Measurements from ENCODE around the gene FBXW11. TPM values are rescaled to one million over a fixed set of nuclear protein-coding genes. Genes with fewer than 3 reads are reported as not detected.
"Not testable (repeated sequence)": the region's sequence is repeated elsewhere in the genome, so short reads cannot be mapped to it uniquely, and the experiment has no call there.

FBXW11 gene
- total RNA-seq, 2 experiments from 2014 or later, result 35.4 to 37.7 TPM

- H3K9me3 Mint-ChIP-seq, result peaks cover 1% of the 10 kb centered on the region
- no peak for ATAC-seq (ENCODE audit: low read depth)
- H3K4me3 Mint-ChIP-seq, result no peak overlapping the region
- peak overlapping the region; percentile 16 for H3K27ac Mint-ChIP-seq
- peaks cover 47% of the 10 kb centered on the region for H3K36me3 Mint-ChIP-seq
- no peak for DNase-seq
- POLR2A ChIA-PET, result no interaction called here
- no peaks in the 10 kb centered on the region for H3K27me3 Mint-ChIP-seq
- peaks cover 16% of the 10 kb centered on the region for H3K4me1 Mint-ChIP-seq
These were observed 16.3 kb downstream of the FBXW11 start for GRCh38 chr5:171989946-171990712.

GRCh38 chr5:171989276-171989675 lies 17.2 kb downstream of the FBXW11 start:
- no peak for DNase-seq
- ATAC-seq (ENCODE audit: low read depth), result no peak

GRCh38 chr5:171986772-171987171 lies 19.7 kb downstream of the FBXW11 start:
- Mint-ChIP-seq H3K4me3 (no peak overlapping the region), H3K9me3 (peaks cover 2% of the 10 kb centered on the region), H3K36me3 (peaks cover 46% of the 10 kb centered on the region), H3K4me1 (peaks cover 21% of the 10 kb centered on the region), H3K27ac (peak overlapping the region; percentile 47), H3K27me3 (no peaks in the 10 kb centered on the region)
- ATAC-seq (ENCODE audit: low read depth), result no peak
- POLR2A ChIA-PET, result interaction anchor here (1.9 kb wide), 1 partner anchor 20 kb away, joined by 6 read pairs; the partner anchor contains the start of gene FBXW11
- DNase-seq, result no peak

More at GRCh38 chr5:171989276-171989675, 17.2 kb downstream of the FBXW11 start:
- POLR2A ChIA-PET, result no interaction called here
- Mint-ChIP-seq H3K4me3 (no peak overlapping the region), H3K4me1 (peaks cover 20% of the 10 kb centered on the region), H3K36me3 (peaks cover 45% of the 10 kb centered on the region), H3K27ac (no peak overlapping the region), H3K27me3 (no peaks in the 10 kb centered on the region), H3K9me3 (peaks cover 1% of the 10 kb centered on the region)

- POLR2A ChIA-PET, result interaction anchor here (1.1 to 1.5 kb wide), 2 partner anchors 8 to 21 kb away, joined by 3 to 7 read pairs; partner anchors contain the start of gene FBXW11
- Mint-ChIP-seq H3K4me1 (peaks cover 22% of the 10 kb centered on the region), H3K9me3 (peaks cover 5% of the 10 kb centered on the region), H3K27me3 (no peaks in the 10 kb centered on the region), H3K27ac (peak overlapping the region; percentile 1), H3K36me3 (peaks cover 50% of the 10 kb centered on the region), H3K4me3 (no peak overlapping the region)
- DNase-seq, result no peak
- peak; percentile 89 for ATAC-seq (ENCODE audit: low read depth)
These were observed 21.6 kb downstream of the FBXW11 start for GRCh38 chr5:171984748-171985419.

- peaks cover 18% of the 10 kb centered on the region for H3K4me1 Mint-ChIP-seq
- no peak overlapping the region for H3K27ac Mint-ChIP-seq
- H3K27me3 Mint-ChIP-seq, result no peaks in the 10 kb centered on the region
- no peak for DNase-seq
- H3K36me3 Mint-ChIP-seq, result peaks cover 42% of the 10 kb centered on the region
- no peak for ATAC-seq (ENCODE audit: low read depth)
- H3K4me3 Mint-ChIP-seq, result no peak overlapping the region
- POLR2A ChIA-PET, result no interaction called here
- H3K9me3 Mint-ChIP-seq, result peaks cover 9% of the 10 kb centered on the region
These were observed 24.6 kb downstream of the FBXW11 start for GRCh38 chr5:171981847-171982246.

- Mint-ChIP-seq H3K27ac (no peak overlapping the region), H3K36me3 (peaks cover 44% of the 10 kb centered on the region), H3K4me1 (peaks cover 17% of the 10 kb centered on the region), H3K4me3 (no peak overlapping the region), H3K9me3 (peaks cover 9% of the 10 kb centered on the region), H3K27me3 (no peaks in the 10 kb centered on the region)
- no peak for DNase-seq
- no peak for ATAC-seq (ENCODE audit: low read depth)
- POLR2A ChIA-PET, result no interaction called here
These were observed 25.6 kb downstream of the FBXW11 start for GRCh38 chr5:171980792-171981191.

GRCh38 chr5:171979606-171980005 lies 26.8 kb downstream of the FBXW11 start:
- Mint-ChIP-seq H3K4me1 (peaks cover 19% of the 10 kb centered on the region), H3K27me3 (no peaks in the 10 kb centered on the region), H3K27ac (no peak overlapping the region), H3K36me3 (peaks cover 42% of the 10 kb centered on the region), H3K4me3 (no peak overlapping the region), H3K9me3 (peaks cover 9% of the 10 kb centered on the region)
- POLR2A ChIA-PET, result no interaction called here
- ATAC-seq (ENCODE audit: low read depth) (no peak), DNase-seq (no peak)

- POLR2A ChIA-PET, result interaction anchor here (1.0 kb wide), 1 partner anchor 28 kb away, joined by 3 read pairs; the partner anchor contains the start of gene FBXW11
- Mint-ChIP-seq H3K36me3 (peaks cover 43% of the 10 kb centered on the region), H3K4me1 (peaks cover 15% of the 10 kb centered on the region), H3K9me3 (peaks cover 9% of the 10 kb centered on the region), H3K4me3 (no peak overlapping the region), H3K27me3 (no peaks in the 10 kb centered on the region), H3K27ac (no peak overlapping the region)
- ATAC-seq (ENCODE audit: low read depth) (no peak), DNase-seq (no peak)
These were observed 27.9 kb downstream of the FBXW11 start for GRCh38 chr5:171978519-171978918.

GRCh38 chr5:171978016-171978415 lies 28.4 kb downstream of the FBXW11 start:
- POLR2A ChIA-PET, result interaction anchor here (1.0 kb wide), 1 partner anchor 29 kb away, joined by 3 read pairs; the partner anchor contains the start of gene FBXW11
- no peak for DNase-seq
- H3K4me3 Mint-ChIP-seq, result no peak overlapping the region
- no peak for ATAC-seq (ENCODE audit: low read depth)
- peaks cover 47% of the 10 kb centered on the region for H3K36me3 Mint-ChIP-seq
- H3K27me3 Mint-ChIP-seq, result no peaks in the 10 kb centered on the region
- peaks cover 17% of the 10 kb centered on the region for H3K4me1 Mint-ChIP-seq
- peaks cover 9% of the 10 kb centered on the region for H3K9me3 Mint-ChIP-seq
- H3K27ac Mint-ChIP-seq, result no peak overlapping the region

- not testable (repeated sequence) for DNase-seq; H3K27me3 Mint-ChIP-seq; H3K9me3 Mint-ChIP-seq; H3K4me3 Mint-ChIP-seq; H3K27ac Mint-ChIP-seq; ATAC-seq (ENCODE audit: low read depth)
- POLR2A ChIA-PET, result interaction anchor here (1.0 kb wide), 1 partner anchor 29 kb away, joined by 3 read pairs; the partner anchor contains the start of gene FBXW11
- H3K4me1 Mint-ChIP-seq, result peaks cover 17% of the 10 kb centered on the region
- H3K36me3 Mint-ChIP-seq, result peaks cover 43% of the 10 kb centered on the region
These were observed 29.0 kb downstream of the FBXW11 start for GRCh38 chr5:171977244-171977950.

GRCh38 chr5:171975877-171976667 lies 30.4 kb downstream of the FBXW11 start:
- no peak overlapping the region for H3K4me3 Mint-ChIP-seq
- H3K9me3 Mint-ChIP-seq, result peaks cover 6% of the 10 kb centered on the region
- H3K27me3 Mint-ChIP-seq, result no peaks in the 10 kb centered on the region
- H3K36me3 Mint-ChIP-seq, result peaks cover 39% of the 10 kb centered on the region
- POLR2A ChIA-PET, result no interaction called here
- no peak overlapping the region for H3K27ac Mint-ChIP-seq
- peaks cover 16% of the 10 kb centered on the region for H3K4me1 Mint-ChIP-seq
- no peak for DNase-seq
- ATAC-seq (ENCODE audit: low read depth), result no peak

GRCh38 chr5:171975262-171975876 lies 31.1 kb downstream of the FBXW11 start:
- H3K27ac Mint-ChIP-seq, result no peak overlapping the region
- POLR2A ChIA-PET, result no interaction called here
- peaks cover 6% of the 10 kb centered on the region for H3K9me3 Mint-ChIP-seq
- ATAC-seq (ENCODE audit: low read depth) (no peak), DNase-seq (no peak)
- no peak overlapping the region for H3K4me3 Mint-ChIP-seq
- peaks cover 44% of the 10 kb centered on the region for H3K36me3 Mint-ChIP-seq
- H3K27me3 Mint-ChIP-seq, result no peaks in the 10 kb centered on the region
- H3K4me1 Mint-ChIP-seq, result peaks cover 17% of the 10 kb centered on the region
